T-helper 22 cell (primary cell): ENCODE results near the gene SUCO.

Experiments
- DNase-seq: peaks from one replicate; pipeline ENCODE4 v3.0.0-alpha.2; 2020; ENCODE audit warnings: low read depth

The SUCO gene

GRCh38 chr1:172515436-172515835 is 17.5 kb upstream of the SUCO start:
- DNase-seq = no peak

DNA sequence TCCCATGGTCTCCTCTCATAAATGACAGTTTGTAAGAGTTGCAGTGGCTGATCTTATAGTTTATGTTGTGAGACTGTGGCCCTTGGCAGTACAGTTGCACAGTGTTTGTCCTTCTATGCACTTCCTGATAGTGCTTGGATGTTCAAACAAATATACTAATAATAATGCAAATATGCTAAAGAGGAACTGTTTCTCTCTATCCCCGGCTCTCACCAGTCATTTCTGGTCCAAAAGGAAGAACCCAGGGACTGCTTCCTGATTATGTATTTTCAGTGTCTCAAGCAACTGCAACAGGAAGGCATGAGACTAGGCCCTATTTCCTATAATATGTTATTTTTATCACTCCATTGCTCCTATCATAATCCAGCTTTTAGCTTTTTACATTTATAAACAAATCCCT is 17.0 kb upstream of the SUCO start:
- DNase-seq = no peak

- no peak for DNase-seq
These were observed 15.9 kb upstream of the SUCO start for GRCh38 chr1:172517081-172517480.

GRCh38 chr1:172517545-172517944 is 15.4 kb upstream of the SUCO start:
- DNase-seq = no peak

DNA sequence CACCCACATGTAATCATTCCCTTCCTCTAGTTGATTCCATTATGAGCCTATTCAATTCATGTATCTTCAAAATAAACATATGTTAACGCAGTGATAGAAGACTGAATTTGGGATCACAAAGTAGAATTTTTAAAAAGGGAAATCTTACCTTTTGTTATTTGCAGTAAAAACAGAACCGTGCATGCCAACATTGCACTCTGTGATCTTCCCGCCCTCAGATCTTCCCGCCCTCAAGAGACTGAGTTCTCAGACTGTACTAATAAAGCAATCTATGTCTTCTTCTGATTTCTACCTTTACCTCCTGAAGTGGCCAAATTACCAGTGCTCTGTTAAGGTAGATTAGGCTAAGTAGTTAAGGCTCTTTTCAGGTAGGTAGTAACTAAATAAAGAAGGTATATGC is 3.6 kb upstream of the SUCO start:
- no peak for DNase-seq

DNA sequence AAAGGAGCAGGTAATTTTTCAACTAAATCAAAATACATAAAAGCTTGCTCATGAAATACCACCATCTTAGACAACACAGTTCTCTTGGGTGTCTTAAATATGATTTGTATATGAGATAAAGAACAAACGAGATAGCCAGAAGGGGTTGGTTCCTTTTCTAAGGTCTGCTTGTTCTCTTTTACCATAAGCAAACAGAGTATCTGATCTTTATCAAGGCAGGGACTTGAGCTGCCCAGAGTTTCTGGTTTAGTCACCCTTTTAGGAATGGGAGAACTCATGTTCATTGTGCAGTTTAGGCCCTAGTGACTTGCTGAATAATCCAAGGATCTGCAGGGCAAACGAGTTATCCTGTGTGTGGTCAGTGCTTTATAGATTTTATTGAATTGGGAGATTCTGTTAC is 3.0 kb upstream of the SUCO start:
- DNase-seq = no peak

DNA sequence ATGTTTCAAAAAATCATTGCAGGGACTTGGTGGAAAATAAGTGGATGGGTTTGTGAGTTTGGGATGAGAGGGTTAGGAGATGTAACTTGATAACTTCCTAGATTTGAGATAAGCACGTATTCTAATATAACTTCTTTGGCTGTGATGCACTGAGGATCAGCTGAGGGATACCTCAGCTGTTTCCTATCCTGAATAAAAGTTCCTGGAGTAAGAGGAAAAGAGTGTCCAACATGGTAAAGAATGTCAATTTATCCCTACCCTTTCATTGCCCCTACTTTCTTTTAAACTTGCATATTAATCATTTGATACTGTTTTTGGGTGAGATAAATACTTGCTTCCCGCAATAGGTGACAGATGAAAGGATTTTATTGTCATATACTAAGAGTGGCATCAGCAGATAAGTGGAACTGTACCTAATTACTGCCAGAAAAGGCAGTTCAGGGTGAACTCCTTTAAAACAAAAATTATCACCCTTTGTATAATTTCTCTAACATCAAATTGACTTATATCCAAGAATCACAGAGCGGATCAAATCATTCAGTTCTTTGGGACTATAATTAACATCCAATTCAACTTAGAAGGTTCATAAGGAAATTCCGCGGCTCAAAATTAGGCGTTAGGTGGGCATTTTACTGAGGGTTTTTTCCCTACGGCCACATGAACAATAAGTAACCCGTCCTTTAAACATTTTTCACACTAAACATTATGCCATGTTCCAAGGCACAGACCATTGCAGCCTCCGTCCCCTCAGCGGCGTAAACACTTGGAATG is 1.4 kb upstream of the SUCO start:
- DNase-seq = no peak

- peak; percentile 82 for DNase-seq
These were observed 709 bp upstream of the SUCO start for GRCh38 chr1:172532183-172532699.

GRCh38 chr1:172533513-172534151 is 682 bp downstream of the SUCO start:
- peak; percentile 17 for DNase-seq

DNA sequence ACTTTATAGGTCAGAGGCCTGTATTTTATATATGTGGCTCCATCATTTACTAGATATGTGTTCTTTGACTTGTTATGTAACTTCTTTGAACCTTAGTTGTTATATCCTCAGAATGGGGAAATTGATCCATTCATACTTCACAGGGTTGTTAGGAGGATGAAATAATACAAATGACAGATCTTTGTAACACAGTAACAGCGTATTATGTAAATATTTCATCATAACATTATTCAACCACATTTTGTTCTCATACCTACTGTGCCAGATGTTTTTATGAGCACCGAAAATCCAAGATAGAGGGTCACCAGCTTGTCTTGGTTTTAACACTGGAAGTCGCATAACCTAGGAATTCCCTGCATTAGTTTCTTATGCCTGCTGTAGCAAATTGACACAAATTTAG is 3.3 kb downstream of the SUCO start:
- DNase-seq = no peak

- no peak for DNase-seq
These were observed 4.4 kb downstream of the SUCO start for GRCh38 chr1:172537366-172537765.

DNA sequence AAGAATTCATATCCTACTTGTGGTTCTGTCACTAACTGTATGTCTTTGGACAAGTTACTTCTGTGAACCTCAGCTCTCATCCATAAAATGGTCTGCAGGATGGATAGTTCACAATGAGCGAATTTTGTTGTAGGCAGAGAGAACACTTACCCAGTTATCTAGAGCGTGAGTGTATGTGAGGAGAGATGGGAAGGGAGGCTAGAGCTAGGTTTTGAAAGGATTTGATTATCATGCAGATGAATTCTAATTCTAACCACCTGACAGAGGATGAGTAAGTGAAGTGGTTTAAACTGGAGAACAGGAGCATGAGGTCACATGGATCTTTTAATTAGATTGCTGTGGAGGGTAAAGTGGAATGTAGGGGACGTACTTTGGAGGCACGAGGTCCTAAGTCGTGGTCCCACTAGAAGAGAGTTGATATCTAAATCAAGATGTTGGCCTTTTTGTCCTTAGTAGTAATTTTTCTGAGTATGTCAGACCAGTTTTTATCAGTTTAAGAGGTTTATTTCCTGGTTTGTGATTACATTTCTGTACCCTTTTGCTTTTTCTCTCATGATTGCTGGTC is 5.0 kb downstream of the SUCO start:
- no peak for DNase-seq

DNA sequence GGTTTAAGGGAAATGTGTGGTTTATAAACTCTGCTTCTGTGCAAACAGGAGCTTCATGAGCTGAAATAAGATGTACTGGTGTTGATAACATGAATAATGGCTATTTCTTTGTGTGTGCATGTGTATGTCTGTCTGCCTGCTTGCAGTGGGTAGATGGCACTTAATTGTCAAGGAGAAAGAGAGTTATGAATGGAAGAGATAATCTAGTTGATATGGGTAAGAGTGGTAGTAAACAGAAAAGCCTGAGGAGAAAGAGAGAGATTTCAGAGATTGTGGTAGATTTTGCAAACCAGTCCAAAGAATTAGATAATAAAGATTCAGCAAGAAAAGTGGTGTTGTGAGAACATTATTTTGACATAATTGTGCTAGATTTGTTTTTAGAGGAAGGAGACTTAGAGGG is 7.7 kb downstream of the SUCO start:
- DNase-seq = no peak

DNA sequence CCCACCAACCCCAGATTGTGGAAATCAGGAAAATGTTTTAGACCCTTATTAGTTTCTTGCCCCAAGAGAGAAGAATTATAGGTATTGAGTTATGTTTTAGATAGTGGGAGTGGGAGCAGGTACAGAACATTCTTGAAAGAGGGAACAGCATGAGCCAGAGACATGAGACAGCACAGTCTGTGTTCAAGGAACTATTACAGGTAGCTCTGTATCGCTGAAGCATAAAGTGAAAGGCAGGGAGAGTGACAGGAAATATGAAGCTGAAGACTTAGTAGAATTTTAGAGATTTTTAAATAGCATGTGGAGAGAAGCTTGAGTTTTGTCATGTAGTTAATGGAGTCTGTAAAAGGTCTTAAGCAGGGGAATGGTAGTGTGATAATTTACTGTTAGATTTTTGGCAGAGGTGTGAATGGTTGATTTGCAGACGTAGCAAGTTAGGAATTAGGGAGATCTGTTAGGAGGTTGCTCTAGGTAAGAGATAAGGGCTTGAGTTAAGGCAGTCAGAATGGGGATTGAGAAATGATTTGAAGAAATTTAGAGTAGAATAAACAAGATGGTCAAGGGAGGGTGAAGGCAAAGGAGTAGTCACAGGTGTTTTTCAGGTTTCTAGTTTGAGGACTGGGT is 11.6 kb downstream of the SUCO start:
- DNase-seq = no peak

DNA sequence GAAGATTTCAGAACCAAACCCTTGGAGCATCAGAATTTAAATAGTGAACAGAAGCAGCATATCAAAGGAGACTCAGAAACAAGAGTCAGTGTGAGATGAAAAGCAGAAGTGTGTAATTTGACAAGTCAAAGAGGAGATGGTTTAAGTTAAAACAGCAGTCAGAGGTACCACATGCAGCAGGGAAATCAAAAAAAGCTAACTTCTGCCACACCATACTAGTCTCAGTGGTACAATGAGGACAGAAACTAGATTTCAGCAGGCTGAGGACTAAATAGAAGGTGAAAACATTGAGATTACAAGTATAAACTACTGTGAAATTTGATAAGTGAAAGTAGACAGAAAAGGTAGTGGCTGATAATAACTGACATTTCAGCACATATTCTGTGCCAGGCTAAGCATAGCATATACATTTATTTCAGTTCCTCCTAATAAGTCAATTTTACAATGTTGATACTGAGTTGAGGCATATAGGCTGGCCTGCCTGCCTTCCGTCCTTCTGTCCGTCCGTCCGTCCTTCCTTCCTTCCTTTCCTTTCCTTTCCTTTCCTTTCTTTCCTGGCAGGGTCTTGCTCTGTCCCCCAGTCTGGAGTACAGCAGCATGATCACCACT is 12.6 kb downstream of the SUCO start:
- DNase-seq = no peak

- no peak for DNase-seq
These were observed 14.1 kb downstream of the SUCO start for GRCh38 chr1:172547071-172547470.

DNA sequence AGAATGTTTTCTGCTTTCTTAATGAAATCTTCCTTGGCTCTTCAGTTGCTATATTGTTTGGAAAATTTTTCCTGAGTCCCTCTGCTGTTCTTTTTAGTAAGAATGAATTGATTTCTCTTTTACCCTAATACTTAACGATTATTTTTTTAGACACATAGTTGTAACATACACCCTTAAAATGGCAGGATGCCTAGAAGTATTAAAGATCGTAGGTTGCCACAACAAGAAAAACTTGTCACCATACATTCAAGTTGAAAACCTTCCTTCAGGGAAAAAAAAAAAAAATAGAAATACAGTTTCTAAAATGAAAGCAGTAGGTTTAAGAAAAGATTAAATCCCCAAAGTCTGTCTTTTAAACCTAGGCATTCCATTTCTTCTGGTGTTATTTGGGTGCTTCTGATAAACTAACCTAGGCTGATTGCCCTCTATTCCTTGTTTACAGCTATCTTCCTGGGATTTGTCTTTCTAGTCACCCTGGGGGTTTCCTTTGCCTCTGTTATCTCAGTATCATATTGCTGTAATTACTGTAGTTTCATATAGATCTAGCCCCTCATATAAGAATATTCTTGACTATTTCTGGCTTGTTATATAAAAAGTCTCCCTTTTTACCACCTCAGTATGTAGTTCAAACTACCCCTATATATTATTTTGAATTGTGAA is 16.8 kb downstream of the SUCO start:
- DNase-seq = no peak

DNA sequence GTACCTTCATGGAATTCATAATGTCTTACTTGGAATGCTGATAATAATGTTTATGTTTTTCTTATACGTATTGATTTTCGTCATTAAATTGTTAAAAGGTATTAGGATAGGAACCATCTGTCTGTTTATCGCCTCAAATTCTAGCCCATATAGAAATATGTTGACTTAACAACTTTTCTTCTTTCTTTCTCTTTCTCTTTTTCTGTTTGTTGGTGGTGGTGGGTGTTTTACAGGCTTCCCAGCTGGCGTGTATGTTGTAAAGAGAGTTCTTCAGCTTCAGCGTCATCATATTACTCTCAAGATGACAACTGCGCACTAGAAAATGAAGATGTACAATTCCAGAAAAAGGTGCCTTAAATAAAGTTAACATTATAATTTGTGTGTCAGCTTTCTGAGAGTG is 18.3 kb downstream of the SUCO start:
- DNase-seq = no peak

GRCh38 chr1:172554915-172555314 is 22.0 kb downstream of the SUCO start:
- no peak for DNase-seq

- DNase-seq = no peak
These were observed 23.5 kb downstream of the SUCO start for GRCh38 chr1:172556461-172556860.

GRCh38 chr1:172557270-172557669 is 24.3 kb downstream of the SUCO start:
- no peak for DNase-seq
